Measurements from ENCODE around the gene MKI67.
"Not testable (repeated sequence)": the region's sequence is repeated elsewhere in the genome, so short reads cannot be mapped to it uniquely, and the experiment has no call there.

- TF ChIP-seq CTCF (conservative IDR thresholded peaks at IDR 0.05; ENCODE audit: low read depth, low read length); RCOR1 (IDR thresholded peaks at IDR 0.05; ENCODE audit: insufficient replicate concordance, low read length); MAZ (IDR thresholded peaks at IDR 0.05; ENCODE audit: borderline replicate concordance, low read depth, low read length); ELK1 (IDR thresholded peaks at IDR 0.05; ENCODE audit: borderline replicate concordance, low read depth, low read length); USF2 (IDR thresholded peaks at IDR 0.05; ENCODE audit: low read depth, low read length); CEBPB (IDR thresholded peaks at IDR 0.05; ENCODE audit: low read depth, low read length): not testable (repeated sequence)
Observed at GRCh38 chr10:128138429-128138828, 12.2 kb upstream of the MKI67 start.
